ENCODE results near the gene RBM8A.
"Not testable (repeated sequence)": the region's sequence is repeated elsewhere in the genome, so short reads cannot be mapped to it uniquely, and the experiment has no call there.

RBM8A gene

DNA sequence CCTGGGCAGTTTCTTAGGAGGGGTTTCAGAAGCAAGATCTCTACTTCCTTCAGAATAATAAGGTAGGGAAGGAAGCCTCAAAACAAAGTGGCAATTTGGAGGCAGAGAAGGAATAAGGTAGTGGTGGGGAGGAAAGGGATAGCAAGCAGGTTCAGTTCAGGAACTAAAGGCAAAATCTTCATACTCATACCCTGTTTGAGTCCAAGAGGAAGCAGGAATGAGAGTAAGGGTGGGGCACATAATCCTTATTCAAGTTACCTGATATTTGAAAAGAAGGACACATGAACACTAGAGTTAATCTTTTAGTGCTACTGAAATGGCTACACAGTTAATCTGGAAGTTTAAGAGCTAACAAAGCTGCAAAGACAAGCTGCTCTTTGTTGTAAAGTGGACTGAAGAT lies 8.4 kb upstream of the RBM8A start:
- Histone ChIP-seq H3K4me2 (ENCODE audit: low read length) (no peak overlapping the region), H3K9me3 (ENCODE audit: control insufficient read depth, insufficient read depth, low read length) (no peaks in the 10 kb centered on the region), H3K27me3 (ENCODE audit: control insufficient read depth, low read length) (no peaks in the 10 kb centered on the region), H3K4me3 (ENCODE audit: low read length) (no peak overlapping the region), H3K4me1 (ENCODE audit: control insufficient read depth, low read length) (peaks cover 25% of the 10 kb centered on the region), H3K27ac (ENCODE audit: low read depth, low read length) (no peak overlapping the region), H4K20me1 (ENCODE audit: control insufficient read depth, insufficient read depth, low read depth, low read length) (no peaks in the 10 kb centered on the region), H3K79me2 (ENCODE audit: control insufficient read depth, low read length) (no peaks in the 10 kb centered on the region), H3K9me2 (replicated peaks; ENCODE audit: control insufficient read depth, low read length) (no peaks in the 10 kb centered on the region), H3K36me3 (ENCODE audit: control insufficient read depth, low read length) (peaks cover 26% of the 10 kb centered on the region), H3F3A (ENCODE audit: control insufficient read depth, insufficient read depth) (peaks cover 18% of the 10 kb centered on the region)
- TF ChIP-seq, protein P1, sequence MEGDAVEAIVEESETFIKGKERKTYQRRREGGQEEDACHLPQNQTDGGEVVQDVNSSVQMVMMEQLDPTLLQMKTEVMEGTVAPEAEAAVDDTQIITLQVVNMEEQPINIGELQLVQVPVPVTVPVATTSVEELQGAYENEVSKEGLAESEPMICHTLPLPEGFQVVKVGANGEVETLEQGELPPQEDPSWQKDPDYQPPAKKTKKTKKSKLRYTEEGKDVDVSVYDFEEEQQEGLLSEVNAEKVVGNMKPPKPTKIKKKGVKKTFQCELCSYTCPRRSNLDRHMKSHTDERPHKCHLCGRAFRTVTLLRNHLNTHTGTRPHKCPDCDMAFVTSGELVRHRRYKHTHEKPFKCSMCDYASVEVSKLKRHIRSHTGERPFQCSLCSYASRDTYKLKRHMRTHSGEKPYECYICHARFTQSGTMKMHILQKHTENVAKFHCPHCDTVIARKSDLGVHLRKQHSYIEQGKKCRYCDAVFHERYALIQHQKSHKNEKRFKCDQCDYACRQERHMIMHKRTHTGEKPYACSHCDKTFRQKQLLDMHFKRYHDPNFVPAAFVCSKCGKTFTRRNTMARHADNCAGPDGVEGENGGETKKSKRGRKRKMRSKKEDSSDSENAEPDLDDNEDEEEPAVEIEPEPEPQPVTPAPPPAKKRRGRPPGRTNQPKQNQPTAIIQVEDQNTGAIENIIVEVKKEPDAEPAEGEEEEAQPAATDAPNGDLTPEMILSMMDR (IDR thresholded peaks at IDR 0.05; ENCODE audit: low read depth, low read length, poor library complexity, severe bottlenecking): no peak
- TF ChIP-seq EZH2phosphoT487 (IDR thresholded peaks at IDR 0.05; ENCODE audit: borderline replicate concordance, low read length): no peak

DNA sequence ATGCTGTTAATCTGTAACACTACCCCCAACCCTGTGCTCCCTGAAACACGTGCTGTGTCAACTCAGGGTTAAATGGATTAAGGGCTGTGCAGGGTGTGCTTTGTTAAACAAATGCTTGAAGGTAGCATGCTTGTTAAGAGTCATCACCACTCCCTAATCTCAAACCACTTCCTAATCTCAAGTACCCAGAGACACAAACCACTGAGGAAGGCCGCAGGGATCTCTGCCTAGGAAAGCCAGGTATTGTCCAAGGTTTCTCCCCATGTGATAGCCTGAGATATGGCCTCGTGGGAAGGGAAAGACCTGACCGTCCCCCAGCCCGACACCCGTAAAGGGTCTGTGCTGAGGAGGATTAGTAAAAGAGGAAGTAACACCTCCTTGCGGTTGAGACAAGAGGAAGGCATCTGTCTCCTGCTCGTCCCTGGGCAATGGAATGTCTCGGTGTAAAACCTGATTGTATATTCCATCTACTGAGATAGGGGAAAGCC lies 5.3 kb upstream of the RBM8A start:
- not testable (repeated sequence) for H3K9me3 ChIP-seq (ENCODE audit: control insufficient read depth, insufficient read depth, low read length); H3K27me3 ChIP-seq (ENCODE audit: control insufficient read depth, low read length); H4K20me1 ChIP-seq (ENCODE audit: control insufficient read depth, insufficient read depth, low read depth, low read length); H3K9me2 ChIP-seq (replicated peaks; ENCODE audit: control insufficient read depth, low read length)
- Histone ChIP-seq H3K4me2 (ENCODE audit: low read length) (peak overlapping the region; percentile 64), H3K79me2 (ENCODE audit: control insufficient read depth, low read length) (peaks cover 11% of the 10 kb centered on the region), H3F3A (ENCODE audit: control insufficient read depth, insufficient read depth) (peaks cover 42% of the 10 kb centered on the region), H3K36me3 (ENCODE audit: control insufficient read depth, low read length) (peaks cover 29% of the 10 kb centered on the region), H3K4me1 (ENCODE audit: control insufficient read depth, low read length) (peaks cover 33% of the 10 kb centered on the region), H3K4me3 (ENCODE audit: low read length) (peak overlapping the region; percentile 59), H3K27ac (ENCODE audit: low read depth, low read length) (peak overlapping the region; percentile 69)

DNA sequence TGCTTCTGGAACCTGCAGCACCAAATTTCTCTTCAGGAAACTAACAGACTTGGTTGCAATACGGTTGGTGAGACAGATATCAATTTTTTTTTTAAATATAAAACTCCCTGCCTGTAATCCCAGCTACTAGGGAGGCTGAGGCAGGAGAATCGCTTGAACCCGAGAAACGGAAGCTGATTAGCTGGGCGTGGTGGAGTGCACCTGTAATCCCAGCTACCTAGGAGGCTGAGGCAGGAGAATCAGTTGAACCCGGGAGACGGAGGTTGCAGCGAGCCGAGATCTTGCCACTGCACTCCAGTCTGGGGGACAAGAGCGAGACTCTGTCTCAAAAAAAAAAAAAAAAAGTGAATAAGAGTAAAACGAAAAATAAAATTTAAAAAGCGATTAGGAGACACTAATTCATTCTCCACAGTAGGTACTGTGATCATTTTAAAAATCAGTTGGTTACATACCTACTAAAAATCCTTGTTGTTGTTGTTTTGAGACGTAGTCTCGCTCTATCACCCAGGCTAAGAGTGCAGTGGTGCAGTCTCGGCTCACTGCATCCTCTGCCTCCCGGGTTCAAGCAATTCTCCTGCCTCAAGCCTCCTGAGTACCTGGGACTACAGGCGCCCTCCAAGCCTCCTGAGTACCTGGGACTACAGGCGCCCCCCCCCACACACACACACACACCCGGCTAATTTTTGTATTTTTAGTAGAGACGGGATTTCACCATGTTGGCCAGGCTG lies 796 bp upstream of the RBM8A start:
- peaks cover 33% of the 10 kb centered on the region for H3K36me3 ChIP-seq (ENCODE audit: control insufficient read depth, low read length)
- H3K4me2 ChIP-seq (ENCODE audit: low read length): peak overlapping the region; percentile 83
- H3K27ac ChIP-seq (ENCODE audit: low read depth, low read length): peak overlapping the region; percentile 86
- no peaks in the 10 kb centered on the region for H3K9me3 ChIP-seq (ENCODE audit: control insufficient read depth, insufficient read depth, low read length)
- no peaks in the 10 kb centered on the region for H3K27me3 ChIP-seq (ENCODE audit: control insufficient read depth, low read length)
- no peaks in the 10 kb centered on the region for H3K9me2 ChIP-seq (replicated peaks; ENCODE audit: control insufficient read depth, low read length)
- H3K79me2 ChIP-seq (ENCODE audit: control insufficient read depth, low read length): peaks cover 29% of the 10 kb centered on the region
- peaks cover 30% of the 10 kb centered on the region for H3K4me1 ChIP-seq (ENCODE audit: control insufficient read depth, low read length)
- peaks cover 8% of the 10 kb centered on the region; the same call in 1 of the 2 replicates for H4K20me1 ChIP-seq (ENCODE audit: control insufficient read depth, insufficient read depth, low read depth, low read length)
- TF ChIP-seq EZH2phosphoT487 (IDR thresholded peaks at IDR 0.05; ENCODE audit: borderline replicate concordance, low read length): no peak
- peaks cover 33% of the 10 kb centered on the region for H3F3A ChIP-seq (ENCODE audit: control insufficient read depth, insufficient read depth)
- peak overlapping the region; percentile 87 for H3K4me3 ChIP-seq (ENCODE audit: low read length)

DNA sequence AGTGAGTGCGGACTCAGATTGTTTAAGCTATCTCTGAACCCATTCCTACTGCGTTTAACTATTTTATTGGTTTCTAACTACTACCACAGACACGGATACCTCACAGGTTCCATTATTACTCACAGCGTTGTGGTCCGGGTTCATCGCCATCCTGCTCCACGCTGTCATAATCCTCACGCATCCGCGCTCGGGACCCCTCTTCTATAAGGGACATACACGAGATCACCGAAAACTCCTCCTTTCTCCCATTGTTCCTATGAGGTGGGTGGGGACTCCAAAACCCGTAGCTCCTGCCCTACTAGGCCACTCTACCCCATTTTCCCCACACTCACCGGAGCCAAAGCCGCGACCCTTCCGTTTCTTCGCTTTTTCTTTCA lies 610 bp downstream of the RBM8A start:
- Histone ChIP-seq H3K27ac (ENCODE audit: low read depth, low read length) (peak overlapping the region; percentile 86), H3K36me3 (ENCODE audit: control insufficient read depth, low read length) (peaks cover 38% of the 10 kb centered on the region), H3K79me2 (ENCODE audit: control insufficient read depth, low read length) (peaks cover 29% of the 10 kb centered on the region), H3F3A (ENCODE audit: control insufficient read depth, insufficient read depth) (peaks cover 41% of the 10 kb centered on the region), H3K9me2 (replicated peaks; ENCODE audit: control insufficient read depth, low read length) (no peaks in the 10 kb centered on the region), H3K4me2 (ENCODE audit: low read length) (peak overlapping the region; percentile 83), H3K4me3 (ENCODE audit: low read length) (peak overlapping the region; percentile 87), H3K27me3 (ENCODE audit: control insufficient read depth, low read length) (no peaks in the 10 kb centered on the region), H4K20me1 (ENCODE audit: control insufficient read depth, insufficient read depth, low read depth, low read length) (peaks cover 8% of the 10 kb centered on the region; the same call in 1 of the 2 replicates), H3K9me3 (ENCODE audit: control insufficient read depth, insufficient read depth, low read length) (no peaks in the 10 kb centered on the region), H3K4me1 (ENCODE audit: control insufficient read depth, low read length) (peaks cover 16% of the 10 kb centered on the region)
- no peak for TF ChIP-seq EZH2phosphoT487 (IDR thresholded peaks at IDR 0.05; ENCODE audit: borderline replicate concordance, low read length)
- TF ChIP-seq, protein P1 (IDR thresholded peaks at IDR 0.05; ENCODE audit: low read depth, low read length, poor library complexity, severe bottlenecking): no peak
